ENCODE measurements around the gene SORCS1. TPM values are rescaled to one million over a fixed set of nuclear protein-coding genes. Genes with fewer than 3 reads are reported as not detected.

The SORCS1 gene
- total and polyA plus RNA-seq, 2 experiments from 2014 or later: not detected

DNA sequence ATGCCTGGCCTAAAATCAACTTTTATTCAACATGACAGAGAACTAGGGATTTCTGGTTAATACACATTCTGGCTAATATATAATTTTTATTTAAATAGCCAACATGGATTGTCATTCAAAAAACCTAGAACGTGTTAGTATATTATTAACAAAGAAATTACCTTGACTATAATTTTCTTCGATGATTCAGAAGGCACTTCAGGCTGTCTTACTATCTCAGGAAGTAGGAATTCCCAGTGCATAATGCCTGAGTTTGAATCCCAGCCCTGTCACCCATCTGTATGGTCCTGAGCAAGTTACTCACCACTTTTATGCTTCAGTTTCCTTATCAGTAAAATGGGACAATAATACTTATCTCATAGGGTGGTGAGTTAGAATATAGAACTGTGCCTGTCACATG, 106.2 kb downstream of the SORCS1 start:
- TF ChIP-seq EZH2 (IDR thresholded peaks at IDR 0.05; ENCODE audit: insufficient read depth, poor library complexity, severe bottlenecking): no peak
- Histone ChIP-seq H4K20me1 (ENCODE audit: insufficient read depth) (no peaks in the 10 kb centered on the region), H3K4me2 (ENCODE audit: unreplicated experiment) (no peak overlapping the region), H3F3A (ENCODE audit: insufficient read depth) (no peaks in the 10 kb centered on the region), H3K36me3 (ENCODE audit: low read depth) (no peaks in the 10 kb centered on the region), H2AFZ (no peak overlapping the region), H3K9me2 (ENCODE audit: insufficient read depth) (no peaks in the 10 kb centered on the region), H3K9me3 (ENCODE audit: low read depth) (no peaks in the 10 kb centered on the region), H3K27ac (no peak overlapping the region), H3K79me2 (ENCODE audit: insufficient read depth) (no peaks in the 10 kb centered on the region), H3K4me1 (ENCODE audit: insufficient read depth) (no peaks in the 10 kb centered on the region), H3K4me3 (no peak overlapping the region), H3K27me3 (replicated peaks; ENCODE audit: insufficient read depth) (no peaks in the 10 kb centered on the region), H3K9ac (no peak overlapping the region)
- in situ Hi-C loops (cut with MboI): no loop called here
- no peak for DNase-seq
- 19 to 20% methylated on average over 2 of the region's 2 CpGs for whole genome bisulfite sequencing, 2 experiments (ENCODE audit: low coverage in 1 of 2, low lambda C conversion rate in 2 of 2, missing lambda C conversion rate in 2 of 2)

GRCh38 chr10:107056182-107056581, 108.3 kb downstream of the SORCS1 start:
- WGBS, 2 experiments (ENCODE audit: low coverage in 1 of 2, low lambda C conversion rate in 2 of 2, missing lambda C conversion rate in 2 of 2): 29 to 36% methylated on average over 2 of the region's 2 CpGs
- Histone ChIP-seq H3K79me2 (ENCODE audit: insufficient read depth) (no peaks in the 10 kb centered on the region), H3K9ac (no peak overlapping the region), H2AFZ (no peak overlapping the region), H3K27ac (no peak overlapping the region), H3K4me3 (no peak overlapping the region), H3K4me2 (ENCODE audit: unreplicated experiment) (no peak overlapping the region), H3K9me3 (ENCODE audit: low read depth) (no peaks in the 10 kb centered on the region), H4K20me1 (ENCODE audit: insufficient read depth) (no peaks in the 10 kb centered on the region), H3K9me2 (ENCODE audit: insufficient read depth) (no peaks in the 10 kb centered on the region), H3K36me3 (ENCODE audit: low read depth) (no peaks in the 10 kb centered on the region), H3F3A (ENCODE audit: insufficient read depth) (no peaks in the 10 kb centered on the region), H3K27me3 (replicated peaks; ENCODE audit: insufficient read depth) (no peaks in the 10 kb centered on the region), H3K4me1 (ENCODE audit: insufficient read depth) (no peaks in the 10 kb centered on the region)
- no peak for DNase-seq
- TF ChIP-seq EZH2 (IDR thresholded peaks at IDR 0.05; ENCODE audit: insufficient read depth, poor library complexity, severe bottlenecking): no peak
- no peak for TF ChIP-seq EZH2phosphoT487 (IDR thresholded peaks at IDR 0.05; ENCODE audit: insufficient read depth, low read depth)
- in situ Hi-C loops (cut with MboI): no loop called here

DNA sequence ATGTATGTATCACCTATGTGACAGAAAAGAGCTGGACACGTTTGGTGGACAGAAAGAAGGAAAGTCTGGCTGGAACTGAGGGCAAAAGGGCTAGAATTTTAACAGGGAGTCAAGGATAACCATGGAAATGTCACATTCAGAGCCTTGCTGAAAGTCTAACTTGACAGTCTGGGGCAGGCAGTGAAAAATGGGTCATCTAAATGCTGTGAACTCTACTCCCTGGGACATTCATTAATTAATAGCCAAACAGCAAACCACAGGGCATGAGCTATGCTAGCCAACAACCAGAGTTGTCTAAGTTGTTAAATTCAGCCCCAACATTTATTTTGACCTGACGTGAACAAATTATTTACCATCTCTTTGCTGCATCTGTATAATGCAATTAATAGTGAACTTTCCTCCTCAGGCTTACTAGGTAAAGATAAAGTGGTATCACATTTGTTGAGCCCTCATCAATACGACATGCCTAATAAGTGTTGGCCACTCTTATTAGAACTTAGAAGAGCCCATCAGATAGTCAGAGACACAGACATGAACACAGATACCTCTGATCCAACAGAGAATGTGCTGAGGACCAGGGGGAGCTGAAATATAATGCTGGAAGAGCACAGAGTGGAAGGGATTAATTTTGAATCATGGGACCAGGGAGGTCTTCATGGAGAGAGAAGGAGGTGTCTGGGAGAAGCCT, 109.9 kb downstream of the SORCS1 start:
- Histone ChIP-seq H3K27me3 (replicated peaks; ENCODE audit: insufficient read depth) (no peaks in the 10 kb centered on the region), H3K4me2 (ENCODE audit: unreplicated experiment) (no peak overlapping the region), H3K36me3 (ENCODE audit: low read depth) (no peaks in the 10 kb centered on the region), H3K9me2 (ENCODE audit: insufficient read depth) (no peaks in the 10 kb centered on the region), H3K79me2 (ENCODE audit: insufficient read depth) (no peaks in the 10 kb centered on the region), H3K4me1 (ENCODE audit: insufficient read depth) (no peaks in the 10 kb centered on the region), H3K27ac (no peak overlapping the region), H2AFZ (no peak overlapping the region), H3K9me3 (ENCODE audit: low read depth) (no peaks in the 10 kb centered on the region), H3K9ac (no peak overlapping the region), H3K4me3 (no peak overlapping the region), H3F3A (ENCODE audit: insufficient read depth) (no peaks in the 10 kb centered on the region), H4K20me1 (ENCODE audit: insufficient read depth) (no peaks in the 10 kb centered on the region)
- WGBS, 2 experiments (ENCODE audit: low coverage in 1 of 2, low lambda C conversion rate in 2 of 2, missing lambda C conversion rate in 2 of 2): 11 to 21% methylated on average over 3 of the region's 3 CpGs
- DNase-seq: no peak
- TF ChIP-seq EZH2 (IDR thresholded peaks at IDR 0.05; ENCODE audit: insufficient read depth, poor library complexity, severe bottlenecking) (no peak), EZH2phosphoT487 (IDR thresholded peaks at IDR 0.05; ENCODE audit: insufficient read depth, low read depth) (no peak)
- in situ Hi-C loops (cut with MboI): no loop called here

DNA sequence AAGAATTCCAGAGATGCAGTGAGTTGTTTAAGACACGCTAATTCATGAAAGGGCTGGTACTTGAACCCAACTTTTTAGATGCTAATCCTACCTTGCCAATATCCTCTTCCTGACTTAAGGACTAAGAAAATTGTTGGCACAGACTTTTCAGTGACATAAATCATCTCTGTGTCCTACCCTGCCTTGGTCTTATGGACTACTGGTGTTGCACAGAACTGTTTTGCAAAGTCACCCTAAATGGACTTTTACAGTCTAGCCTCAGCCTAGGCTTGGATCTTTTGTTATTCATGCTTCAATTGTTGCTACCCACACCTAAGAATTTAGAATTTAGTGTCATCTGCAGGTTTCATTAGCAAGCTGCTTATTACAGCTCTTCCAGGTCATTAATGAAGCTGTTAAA, 112.7 kb downstream of the SORCS1 start:
- H3K27me3 ChIP-seq (replicated peaks; ENCODE audit: insufficient read depth): no peaks in the 10 kb centered on the region
- in situ Hi-C loops (cut with MboI): no loop called here
- H3K9me2 ChIP-seq (ENCODE audit: insufficient read depth): no peaks in the 10 kb centered on the region
- H2AFZ ChIP-seq: no peak overlapping the region
- no peaks in the 10 kb centered on the region for H3K36me3 ChIP-seq (ENCODE audit: low read depth)
- 25 to 26% methylated on average over 1 of the region's 1 CpG for WGBS, 2 experiments (ENCODE audit: low coverage in 1 of 2, low lambda C conversion rate in 2 of 2, missing lambda C conversion rate in 2 of 2)
- H4K20me1 ChIP-seq (ENCODE audit: insufficient read depth): no peaks in the 10 kb centered on the region
- H3K9me3 ChIP-seq (ENCODE audit: low read depth): no peaks in the 10 kb centered on the region
- no peak overlapping the region for H3K4me2 ChIP-seq (ENCODE audit: unreplicated experiment)
- TF ChIP-seq EZH2phosphoT487 (IDR thresholded peaks at IDR 0.05; ENCODE audit: insufficient read depth, low read depth) (no peak), EZH2 (IDR thresholded peaks at IDR 0.05; ENCODE audit: insufficient read depth, poor library complexity, severe bottlenecking) (no peak)
- no peak overlapping the region for H3K9ac ChIP-seq
- H3K4me3 ChIP-seq: no peak overlapping the region
- no peaks in the 10 kb centered on the region for H3K4me1 ChIP-seq (ENCODE audit: insufficient read depth)
- DNase-seq: no peak
- no peak overlapping the region for H3K27ac ChIP-seq
- no peaks in the 10 kb centered on the region for H3F3A ChIP-seq (ENCODE audit: insufficient read depth)
- H3K79me2 ChIP-seq (ENCODE audit: insufficient read depth): no peaks in the 10 kb centered on the region

GRCh38 chr10:107043461-107043860, 121.0 kb downstream of the SORCS1 start:
- H3K4me2 ChIP-seq (ENCODE audit: unreplicated experiment): no peak overlapping the region
- DNase-seq: no peak
- H2AFZ ChIP-seq: no peak overlapping the region
- H3K4me3 ChIP-seq: no peak overlapping the region
- H3K27me3 ChIP-seq (replicated peaks; ENCODE audit: insufficient read depth): no peaks in the 10 kb centered on the region
- 19 to 24% methylated on average over 3 of the region's 3 CpGs for WGBS, 2 experiments (ENCODE audit: low coverage in 1 of 2, low lambda C conversion rate in 2 of 2, missing lambda C conversion rate in 2 of 2)
- TF ChIP-seq EZH2phosphoT487 (IDR thresholded peaks at IDR 0.05; ENCODE audit: insufficient read depth, low read depth): no peak
- TF ChIP-seq EZH2 (IDR thresholded peaks at IDR 0.05; ENCODE audit: insufficient read depth, poor library complexity, severe bottlenecking): no peak
- no peaks in the 10 kb centered on the region for H3K79me2 ChIP-seq (ENCODE audit: insufficient read depth)
- H3K9me2 ChIP-seq (ENCODE audit: insufficient read depth): no peaks in the 10 kb centered on the region
- H3K9ac ChIP-seq: no peak overlapping the region
- no peaks in the 10 kb centered on the region for H3F3A ChIP-seq (ENCODE audit: insufficient read depth)
- H3K36me3 ChIP-seq (ENCODE audit: low read depth): no peaks in the 10 kb centered on the region
- no peak overlapping the region for H3K27ac ChIP-seq
- in situ Hi-C loops (cut with MboI): no loop called here
- no peaks in the 10 kb centered on the region for H4K20me1 ChIP-seq (ENCODE audit: insufficient read depth)
- H3K4me1 ChIP-seq (ENCODE audit: insufficient read depth): no peaks in the 10 kb centered on the region
- H3K9me3 ChIP-seq (ENCODE audit: low read depth): no peaks in the 10 kb centered on the region

Measured in GM23248 (cell line).